HG03520 (cell line): ENCODE data around the gene SLIT3.

Experiments used
- ATAC-seq: cut with Tn5 transposase; IDR thresholded peaks from one replicate; pipeline ENCODE4 v1.9.1; 2021; ENCODE audit warnings: mild to moderate bottlenecking, moderate library complexity; ENCODE audit not compliant: unreplicated experiment

SLIT3 gene

DNA sequence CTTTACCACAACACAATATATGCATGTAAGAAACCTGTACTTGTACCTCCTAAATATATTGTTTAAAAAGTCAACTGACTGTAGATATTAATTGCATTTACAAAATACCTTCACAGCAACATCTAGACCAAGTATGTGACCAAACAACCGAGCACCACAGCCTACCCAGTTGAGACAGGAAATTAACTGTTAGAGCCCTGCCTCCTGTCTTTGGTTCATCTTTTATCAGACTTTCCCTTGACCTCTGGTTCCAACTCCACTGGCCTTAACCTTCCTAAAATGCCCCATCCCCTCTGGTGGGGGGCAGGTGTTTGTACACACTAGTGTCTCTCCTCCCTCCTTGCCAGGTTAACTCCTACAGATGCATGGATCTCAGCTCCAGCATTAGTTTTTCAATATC, 566.8 kb downstream of the SLIT3 start:
- no peak for ATAC-seq

DNA sequence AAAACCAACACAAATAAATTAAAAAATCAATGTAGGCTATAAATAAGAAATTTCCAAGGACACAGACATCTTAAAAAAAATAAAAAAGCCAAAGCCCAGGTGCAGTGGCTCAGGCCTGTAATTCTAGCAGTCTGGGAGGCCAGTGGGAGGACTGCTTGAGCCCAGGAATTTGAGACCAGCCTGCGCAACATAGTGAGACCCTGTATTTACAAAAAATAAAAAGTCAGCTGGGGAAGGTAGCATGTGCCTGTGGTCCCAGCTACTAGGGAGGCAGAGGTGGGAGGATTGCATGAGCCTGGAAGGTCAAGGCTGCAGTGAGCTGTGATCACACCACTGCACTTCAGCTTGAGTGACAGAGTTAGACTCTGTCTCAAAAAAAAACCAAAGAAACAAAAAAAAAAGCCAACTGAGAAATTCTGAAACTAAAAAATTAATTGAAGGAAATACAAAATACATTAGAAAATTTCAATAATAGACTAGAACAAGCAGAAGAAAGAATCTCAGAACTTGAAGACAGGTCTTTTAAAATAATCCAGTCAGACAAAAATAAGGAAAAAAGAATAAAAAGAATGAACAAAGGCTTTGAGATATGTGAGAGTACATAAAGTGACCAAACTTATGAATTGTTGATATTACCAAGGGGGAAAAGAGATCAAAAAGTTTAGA, 572.3 kb downstream of the SLIT3 start:
- no peak for ATAC-seq

DNA sequence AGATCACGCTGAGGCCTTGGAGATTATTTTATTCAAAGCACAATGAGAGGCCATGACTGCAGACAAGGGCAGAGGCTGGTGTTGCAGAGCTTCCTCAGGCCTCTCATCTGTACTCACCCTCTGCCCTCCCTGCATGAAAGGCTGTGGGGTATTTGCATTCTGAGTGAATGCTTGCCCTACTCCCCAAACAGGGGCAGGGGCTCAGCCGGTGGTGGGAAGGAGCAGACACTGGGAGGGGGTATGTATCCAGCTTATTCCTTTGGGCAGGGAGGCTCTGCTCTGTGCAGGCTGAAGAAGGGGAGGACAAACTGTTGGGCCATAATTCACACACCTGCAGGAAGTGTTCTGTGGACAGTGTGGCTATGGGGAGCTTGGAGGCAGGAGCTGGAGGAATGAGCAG, 573.4 kb downstream of the SLIT3 start:
- ATAC-seq: no peak

DNA sequence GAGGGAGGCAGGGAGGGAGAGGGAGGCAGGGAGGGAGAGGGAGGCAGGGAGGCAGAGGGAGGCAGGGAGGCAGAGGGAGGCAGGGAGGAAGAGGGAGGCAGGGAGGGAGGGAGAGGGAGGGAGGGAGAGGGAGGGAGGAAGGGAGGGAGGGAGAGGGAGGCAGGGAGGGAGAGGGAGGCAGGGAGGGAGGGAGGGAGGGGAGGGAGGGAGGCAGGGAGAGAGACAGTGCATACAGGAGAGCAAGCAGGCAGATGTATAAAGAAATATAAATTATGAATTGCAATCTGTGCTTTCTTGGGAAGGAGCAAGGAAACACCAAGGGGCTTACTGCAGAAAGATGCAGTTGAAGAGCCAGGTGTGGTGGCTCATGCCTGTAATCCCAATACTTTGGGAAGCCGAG, 574.6 kb downstream of the SLIT3 start:
- no peak for ATAC-seq

DNA sequence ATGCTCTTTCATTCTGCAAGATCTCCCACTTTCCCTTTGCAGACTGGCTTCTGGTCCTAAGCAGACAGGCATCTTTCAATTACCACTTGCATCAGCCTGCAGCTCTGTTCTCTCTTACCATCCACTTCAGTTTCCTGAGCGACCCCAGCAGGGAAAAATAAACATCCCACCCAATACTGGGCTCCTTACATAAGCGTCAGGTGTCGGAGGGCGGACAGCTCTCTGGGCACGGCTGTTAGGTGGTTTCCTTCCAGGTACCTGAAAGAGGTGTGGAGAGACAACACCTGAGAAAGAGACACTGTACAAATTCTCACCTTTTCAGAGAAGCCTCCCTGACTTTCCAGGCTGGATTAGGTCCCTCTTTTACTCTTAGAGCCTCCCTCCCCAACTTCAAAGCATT, 576.7 kb downstream of the SLIT3 start:
- no peak for ATAC-seq

DNA sequence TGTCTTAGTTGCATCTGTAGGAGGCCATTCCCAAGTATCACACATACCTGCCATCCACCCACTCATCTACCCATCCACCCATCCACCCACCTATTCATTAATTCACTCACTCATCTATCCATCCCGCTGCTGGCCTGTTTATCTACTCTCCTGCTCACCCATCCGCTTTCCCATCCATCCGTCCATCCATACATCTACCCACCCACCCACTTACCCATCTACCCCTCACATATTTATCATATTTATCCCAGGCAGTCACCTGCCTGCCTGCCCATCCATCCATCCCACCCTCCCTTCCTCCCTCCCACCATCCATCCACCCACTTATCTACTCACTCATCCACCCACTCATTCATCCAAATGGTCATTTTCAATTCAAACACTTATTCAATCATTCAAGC, 577.9 kb downstream of the SLIT3 start:
- no peak for ATAC-seq

DNA sequence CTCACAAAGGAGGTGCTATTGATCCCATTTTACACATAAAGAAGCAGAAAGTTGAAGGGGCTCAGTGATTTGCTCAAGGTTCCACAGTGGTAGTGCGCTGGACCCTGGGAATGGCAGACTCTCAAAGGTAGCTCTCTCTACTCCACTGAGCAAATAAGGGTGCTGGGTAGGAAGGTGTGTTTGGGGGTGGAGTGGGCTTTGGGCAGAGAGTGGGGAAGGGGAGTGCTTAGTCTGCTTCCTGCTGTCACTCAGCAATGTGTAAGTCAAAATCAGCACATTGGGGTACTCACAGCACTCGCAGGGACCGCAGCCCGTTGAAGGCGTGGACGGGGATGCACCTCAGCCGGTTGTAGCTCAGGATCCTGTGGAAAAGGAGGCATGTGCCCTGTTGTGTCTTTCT, 579.0 kb downstream of the SLIT3 start:
- ATAC-seq: no peak

DNA sequence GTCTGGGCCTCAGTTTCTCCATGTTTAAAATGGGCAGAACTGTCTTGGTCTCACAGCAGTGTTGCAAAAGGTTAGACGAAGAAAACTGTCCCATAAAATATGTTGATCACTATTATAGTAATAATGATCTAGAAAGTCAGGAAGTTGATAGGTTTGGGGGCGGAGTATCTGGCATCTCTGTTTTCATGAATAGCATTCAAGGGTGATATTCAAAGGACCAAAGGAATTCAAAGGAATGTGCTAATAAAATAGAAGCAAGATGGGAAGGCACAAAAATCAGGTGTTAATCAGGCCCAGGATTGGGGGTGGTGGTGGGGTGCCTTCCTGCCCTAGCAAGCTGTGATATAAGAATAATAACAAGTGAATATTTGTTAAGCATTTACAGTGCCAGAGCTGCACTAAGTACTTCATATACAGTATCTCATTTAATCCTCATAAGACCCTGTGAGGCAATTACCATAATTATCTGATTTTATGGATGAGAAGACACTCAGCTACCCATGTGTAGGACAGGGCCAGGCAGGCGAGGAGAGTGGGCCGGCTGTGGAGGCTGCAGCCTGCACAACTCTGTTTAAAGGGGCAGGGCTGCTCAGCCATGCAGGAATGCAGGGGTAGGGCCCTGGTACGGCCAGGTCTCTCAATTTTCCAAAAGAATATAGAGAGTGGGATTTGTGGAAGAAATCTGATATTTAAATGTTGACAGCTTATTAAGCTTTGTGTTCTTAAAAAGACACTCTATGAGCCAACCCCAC, 579.8 kb downstream of the SLIT3 start:
- no peak for ATAC-seq

DNA sequence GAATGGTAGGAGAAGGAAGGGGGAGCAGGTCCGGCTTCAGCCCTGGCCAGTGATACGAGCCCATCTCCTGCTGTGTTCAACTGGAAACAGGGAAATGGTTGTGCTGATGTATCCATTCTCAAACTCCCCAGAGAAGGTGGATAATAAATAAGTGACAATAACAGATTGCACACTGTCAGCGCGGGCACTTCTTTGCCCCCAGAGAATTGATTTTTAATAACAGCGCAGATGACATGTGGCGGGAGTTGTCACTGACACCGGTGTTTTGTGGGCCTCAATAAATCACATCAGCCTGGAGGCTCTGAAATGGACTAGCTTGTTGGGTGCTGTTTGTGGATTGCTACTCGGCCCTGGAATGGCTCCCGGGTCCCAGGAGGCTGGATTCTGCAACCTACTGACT, 580.4 kb downstream of the SLIT3 start:
- no peak for ATAC-seq

DNA sequence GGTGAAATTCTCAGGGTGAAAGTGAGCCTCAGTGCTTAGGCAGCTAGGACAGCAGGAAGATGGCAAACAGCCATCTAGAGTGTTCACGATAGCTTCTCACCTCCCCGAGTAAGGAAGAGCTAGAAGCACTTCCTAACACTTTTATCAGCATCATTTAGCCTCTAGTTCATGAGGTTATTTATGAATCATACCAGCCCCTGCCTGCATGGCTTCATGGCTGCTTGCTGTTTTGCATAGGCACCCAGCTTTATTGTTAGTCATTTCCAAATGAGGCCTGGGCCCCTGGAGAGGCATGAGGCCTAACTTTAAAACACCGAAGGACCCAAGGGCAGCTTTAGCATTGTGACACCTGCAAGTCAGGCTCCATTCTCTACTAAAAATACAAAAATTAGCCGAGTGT, 586.9 kb downstream of the SLIT3 start:
- ATAC-seq: peak; percentile 74

DNA sequence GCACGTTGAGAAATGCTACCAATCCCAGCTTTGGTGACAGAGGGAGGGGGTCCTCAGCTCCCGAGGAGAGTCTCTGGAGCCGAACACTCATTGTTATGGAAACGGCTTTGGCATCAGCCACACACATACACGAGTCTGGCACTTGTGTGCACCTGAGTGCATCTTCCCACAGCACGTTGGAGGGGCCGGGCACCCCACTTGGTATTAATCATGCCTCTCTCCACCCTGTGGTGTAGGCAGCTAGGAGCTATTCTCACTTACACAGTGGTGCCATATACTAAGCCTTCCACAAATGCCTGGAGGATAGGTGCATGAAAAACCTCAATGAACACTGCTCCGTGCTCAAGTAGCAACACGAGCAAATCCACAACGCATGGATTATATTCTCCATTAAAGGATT, 587.9 kb downstream of the SLIT3 start:
- ATAC-seq: no peak

DNA sequence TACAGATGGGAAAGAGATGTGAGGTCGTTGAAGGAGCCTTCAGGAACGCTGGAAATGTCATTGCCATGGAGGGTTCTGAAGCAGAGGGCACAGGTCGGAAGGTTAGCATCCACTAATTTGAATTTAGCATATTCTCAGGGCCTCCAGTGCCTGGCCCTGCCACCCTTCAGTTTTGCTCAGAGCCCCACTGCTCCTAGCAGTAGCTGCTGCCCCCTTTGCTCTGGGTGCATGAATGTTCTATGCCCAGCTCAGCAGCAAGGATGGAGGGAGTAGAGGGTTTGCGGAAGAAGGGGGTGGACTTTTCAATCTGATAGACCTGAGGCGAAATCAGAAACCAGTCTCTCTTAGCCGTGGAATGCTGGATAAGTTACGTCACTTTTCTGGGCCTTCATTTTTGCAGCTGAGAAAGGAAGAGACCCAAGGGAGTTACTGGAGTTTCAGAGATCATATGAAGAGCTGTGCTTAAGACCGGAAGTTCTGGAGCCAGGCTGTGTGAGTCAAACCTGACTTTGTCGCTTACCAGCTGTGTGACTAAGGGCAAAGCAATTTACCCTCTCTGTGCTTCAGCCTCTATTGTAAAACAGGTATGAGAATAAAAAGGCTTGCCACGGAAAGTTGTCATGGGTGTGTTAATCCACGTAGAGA, 588.5 kb downstream of the SLIT3 start:
- peak; percentile 47 for ATAC-seq

DNA sequence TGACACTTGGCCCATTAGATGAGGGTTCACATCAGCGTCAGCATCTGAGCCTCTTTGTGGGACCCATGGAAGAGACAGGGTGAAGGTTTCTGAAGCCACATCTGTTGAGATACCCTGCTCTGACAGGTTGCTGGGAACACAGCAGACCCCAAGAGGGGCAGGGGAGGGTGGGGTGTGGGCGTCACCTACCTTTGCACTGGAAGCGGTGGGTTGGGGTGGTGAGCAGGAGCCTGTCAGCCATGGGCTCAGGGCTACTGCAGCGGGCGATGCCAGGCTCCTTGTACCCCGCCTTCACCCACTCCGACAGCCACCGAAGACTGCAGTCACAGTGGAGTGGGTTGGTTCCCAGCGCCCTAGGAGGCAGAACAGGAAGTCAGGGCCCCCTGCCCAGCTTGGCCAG, 590.2 kb downstream of the SLIT3 start:
- no peak for ATAC-seq

DNA sequence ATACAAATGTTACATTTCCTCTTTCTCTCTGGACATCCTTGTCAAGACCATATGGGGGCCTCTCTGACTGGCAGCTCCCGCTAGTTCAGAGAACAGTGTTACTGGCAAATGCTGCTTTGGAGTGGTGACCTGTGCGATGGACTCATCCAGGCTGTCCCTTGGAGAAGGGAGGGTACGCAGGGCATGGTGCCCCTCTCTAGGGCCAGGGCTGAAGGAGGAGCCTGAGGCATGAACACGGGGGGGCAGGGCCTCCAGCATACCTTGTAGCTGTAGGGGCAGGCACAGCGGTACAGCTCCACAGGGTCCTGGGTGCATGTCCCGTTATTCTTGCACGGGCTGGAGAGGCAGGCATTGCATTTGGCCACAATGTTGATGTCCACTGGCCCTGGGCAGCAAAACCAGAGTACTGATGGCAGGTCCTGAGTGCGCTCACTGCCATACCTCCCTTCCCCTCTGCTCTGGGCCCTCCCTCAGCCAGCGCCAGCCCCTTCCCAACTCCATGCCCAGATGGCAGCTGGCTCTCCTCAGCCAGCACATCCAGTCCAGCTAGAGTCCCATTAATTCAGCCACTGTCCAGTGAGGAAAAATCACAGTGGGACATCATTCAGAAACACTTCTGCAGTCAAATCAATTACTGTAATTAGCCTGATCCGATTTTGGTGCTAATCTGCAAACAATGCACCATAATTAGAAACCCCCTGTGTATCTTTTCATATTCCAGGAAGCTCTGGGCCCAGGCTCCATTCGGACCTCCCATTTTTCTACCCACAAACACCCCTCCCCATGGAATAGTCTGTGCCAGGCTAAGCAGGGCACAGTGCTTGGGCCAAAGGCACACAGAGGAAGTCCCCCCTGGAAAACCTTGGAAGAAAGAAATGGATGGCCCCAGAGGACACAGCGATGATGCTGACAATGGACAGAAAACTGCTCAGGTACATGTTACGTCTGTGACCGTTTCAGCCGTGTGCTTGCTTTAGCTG, 592.9 kb downstream of the SLIT3 start:
- no peak for ATAC-seq

DNA sequence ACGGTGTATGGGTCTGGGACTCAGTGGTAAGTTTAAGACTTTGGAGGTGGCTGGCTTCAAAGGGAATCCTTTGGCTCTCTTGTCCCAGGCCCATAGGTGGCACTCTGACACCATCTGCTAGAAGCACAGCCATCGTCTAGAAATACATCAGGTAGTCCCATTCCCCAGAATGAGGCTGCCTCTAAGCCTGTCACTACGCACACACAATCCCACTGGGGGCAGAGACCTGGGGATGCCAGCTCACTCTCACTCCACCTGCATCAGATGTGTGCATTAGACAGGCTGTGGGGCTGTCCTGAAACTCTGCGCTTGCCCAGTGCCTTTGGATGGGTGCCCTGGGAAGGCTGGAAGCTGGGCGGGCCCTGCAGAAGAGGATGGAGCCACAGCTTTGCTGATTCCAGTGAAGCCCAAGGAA, 594.3 kb downstream of the SLIT3 start:
- no peak for ATAC-seq

DNA sequence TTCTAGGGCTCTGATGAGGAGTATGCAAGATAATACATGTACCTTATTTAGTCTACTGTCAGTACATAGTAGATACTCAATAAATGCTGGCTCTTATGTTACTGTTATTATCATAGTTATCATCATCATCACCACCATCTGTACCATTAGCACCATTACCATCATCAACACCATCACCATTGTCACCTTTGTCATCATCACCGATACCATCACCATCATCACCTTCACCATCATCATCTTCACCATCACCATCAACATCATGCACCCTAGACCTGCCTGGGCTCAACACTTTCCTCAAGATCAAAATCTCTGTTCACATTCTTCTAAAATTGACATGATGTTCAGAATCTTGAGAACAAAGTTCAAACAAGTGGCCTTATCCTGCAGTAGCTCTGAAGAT, 595.6 kb downstream of the SLIT3 start:
- ATAC-seq: no peak

DNA sequence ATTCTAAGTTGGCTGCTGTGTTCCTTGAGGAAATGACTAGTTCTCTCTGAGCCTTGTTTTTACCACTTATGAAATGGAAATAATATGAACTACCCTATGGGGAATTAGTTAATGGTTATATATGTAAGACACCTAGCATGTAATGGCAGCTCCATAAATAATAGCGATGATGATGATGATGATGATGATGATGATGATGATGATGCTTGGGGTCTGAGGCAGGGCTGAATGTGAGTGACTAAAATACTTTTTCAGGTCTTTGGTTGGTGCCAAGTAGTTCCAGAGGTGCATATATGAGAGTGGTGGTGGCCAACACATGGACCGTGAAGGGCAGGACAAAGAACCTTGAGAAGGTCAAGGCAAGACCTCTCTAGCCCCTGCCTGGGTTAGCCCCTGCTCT, 598.4 kb downstream of the SLIT3 start:
- no peak for ATAC-seq

DNA sequence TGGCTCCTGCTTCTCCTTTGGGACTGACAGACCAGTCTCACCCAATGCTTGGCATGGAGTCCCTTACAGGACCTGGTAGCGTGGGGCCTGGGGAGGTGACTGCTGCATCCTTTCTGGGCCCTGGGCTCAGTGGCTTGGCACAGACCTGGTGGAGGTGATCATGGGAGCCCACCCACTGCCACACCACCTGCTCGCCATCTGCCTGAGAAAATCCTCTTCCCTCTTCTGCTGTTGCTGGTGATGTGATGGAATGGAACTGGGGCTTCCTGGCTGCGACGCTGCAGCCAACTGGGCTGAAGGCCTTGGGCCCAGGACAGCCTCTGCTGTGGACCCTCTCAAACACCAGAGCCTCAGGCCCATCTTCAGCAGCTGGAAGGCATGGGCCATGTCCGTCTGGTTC, 599.3 kb downstream of the SLIT3 start:
- ATAC-seq: no peak

DNA sequence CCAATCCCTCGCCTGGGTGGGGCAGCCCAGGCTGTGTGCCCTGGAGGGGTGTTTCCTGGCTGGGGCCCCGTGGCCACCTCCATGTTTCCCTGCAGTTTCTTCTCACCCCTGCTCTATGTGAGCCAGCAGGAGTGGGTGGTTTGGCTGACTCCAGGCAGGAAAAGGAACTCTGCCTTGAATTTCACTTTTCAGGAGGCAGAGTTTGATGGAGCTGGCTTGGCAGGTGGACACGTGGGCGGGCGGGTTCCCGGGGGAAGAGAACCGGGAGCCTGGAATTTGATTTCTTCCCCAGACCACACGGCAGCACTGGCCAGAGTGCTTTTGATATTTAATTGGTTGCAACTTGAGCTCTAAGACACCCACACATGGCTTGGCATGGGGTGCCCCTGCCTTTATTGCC, 601.9 kb downstream of the SLIT3 start:
- no peak for ATAC-seq

DNA sequence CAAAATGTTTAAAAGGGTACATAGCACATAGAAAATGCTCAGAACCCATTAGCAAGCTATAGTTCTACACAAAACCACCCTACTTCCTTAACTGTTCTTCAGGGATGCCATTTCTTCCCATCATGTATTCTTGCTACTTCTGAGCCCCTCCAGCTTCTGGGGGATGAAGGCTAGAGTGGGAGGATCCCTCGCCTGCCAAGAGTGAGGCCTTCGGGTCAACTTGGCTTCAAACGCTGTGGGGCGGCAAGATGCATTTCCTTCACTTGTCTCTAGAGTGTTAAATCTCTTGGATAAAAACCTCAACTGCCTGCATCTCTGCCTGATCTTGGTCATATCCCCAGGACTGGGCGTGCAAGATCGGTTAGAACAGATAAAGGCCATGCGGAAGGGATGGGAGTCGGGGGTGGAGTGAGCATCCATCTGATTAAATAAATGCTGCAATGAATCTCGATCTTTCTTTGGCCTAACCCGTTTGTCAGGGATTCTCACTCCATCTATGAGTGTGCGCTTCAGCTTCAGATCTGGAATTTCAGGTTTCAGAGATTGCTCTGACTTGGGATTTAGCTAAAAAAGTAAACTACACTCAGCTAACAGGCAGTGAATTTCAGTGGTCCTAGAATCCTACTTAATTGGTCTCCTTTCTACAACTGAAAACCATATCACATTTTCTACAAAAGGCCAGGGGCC, 603.8 kb downstream of the SLIT3 start:
- no peak for ATAC-seq

DNA sequence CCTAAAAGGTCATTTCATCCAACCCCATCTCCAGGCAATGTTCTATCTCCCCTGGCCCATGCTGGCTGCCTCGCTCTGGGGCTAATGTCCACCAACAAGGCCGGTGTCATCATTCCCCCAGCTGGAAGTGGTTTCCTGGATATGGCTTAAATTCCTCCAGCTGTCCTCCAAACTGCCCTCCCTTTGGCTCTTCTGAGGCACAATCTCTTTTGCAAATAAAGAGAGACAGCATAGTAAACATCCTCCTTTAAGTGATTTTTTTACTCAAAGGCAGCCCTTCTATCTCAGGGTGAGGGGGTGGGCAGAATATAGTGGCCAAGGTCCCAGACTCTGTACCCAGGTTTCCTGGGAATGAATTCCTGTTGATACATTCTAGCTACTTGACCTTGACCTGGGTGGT, 604.3 kb downstream of the SLIT3 start:
- ATAC-seq: no peak
